BJ (cell line): Measurements from ENCODE around the gene OR51F1. TPM values are rescaled to one million over a fixed set of nuclear protein-coding genes. Genes with fewer than 3 reads are reported as not detected.

Experiments
- CTCF ChIA-PET: fragments of 350-600 bp; formaldehyde crosslinking; extraction: SDS; loops from one replicate; lab custom pipeline; 2021; ENCODE audit warnings: antibody characterized with exemption, inconsistent platforms; lab: Yijun Ruan, JAX
- POLR2A ChIA-PET: fragments of 300-600 bp; sonication (Branson Sonifier 250); formaldehyde crosslinking; extraction: SDS; loops from one replicate; lab custom pipeline; 2021; ENCODE audit warnings: antibody characterized with exemption; lab: Charles Lee
- DNase-seq: peaks from one replicate; pipeline ENCODE4 v3.0.0-alpha.2; 2011; ENCODE audit warnings: low read depth
- H3K27me3 ChIP-seq: 2 replicates; pipeline ENCODE4 v1.6.0; 2011; ENCODE audit warnings: low read length; ENCODE audit not compliant: control insufficient read depth, insufficient read depth
- H3K36me3 ChIP-seq: 2 replicates; pipeline ENCODE4 v1.5.1; 2011; ENCODE audit warnings: low read length; ENCODE audit not compliant: control insufficient read depth, insufficient read depth
- H3K4me3 ChIP-seq: 2 replicates; pipeline ENCODE4 v1.5.1; 2011; ENCODE audit warnings: low read depth, mild to moderate bottlenecking, control low read depth, low read length
- polyA plus RNA-seq: library from polyadenylated mRNA; depleted of rRNA; stranded (reverse); fragments of >200 nt; gene quantifications from 2 replicates; pipeline ENCODE4 v1.2.3, GENCODE V29; 2011
- TF ChIP-seq, protein P1 (sequence below): IDR thresholded peaks from 2 replicates; pipeline ENCODE4 v1.5.1; 2011; ENCODE audit warnings: low read depth, mild to moderate bottlenecking, control low read depth, inconsistent platforms, low read length, moderate library complexity; ENCODE audit not compliant: insufficient read depth

The OR51F1 gene
- polyA plus RNA-seq, 1 experiment, result not detected

DNA sequence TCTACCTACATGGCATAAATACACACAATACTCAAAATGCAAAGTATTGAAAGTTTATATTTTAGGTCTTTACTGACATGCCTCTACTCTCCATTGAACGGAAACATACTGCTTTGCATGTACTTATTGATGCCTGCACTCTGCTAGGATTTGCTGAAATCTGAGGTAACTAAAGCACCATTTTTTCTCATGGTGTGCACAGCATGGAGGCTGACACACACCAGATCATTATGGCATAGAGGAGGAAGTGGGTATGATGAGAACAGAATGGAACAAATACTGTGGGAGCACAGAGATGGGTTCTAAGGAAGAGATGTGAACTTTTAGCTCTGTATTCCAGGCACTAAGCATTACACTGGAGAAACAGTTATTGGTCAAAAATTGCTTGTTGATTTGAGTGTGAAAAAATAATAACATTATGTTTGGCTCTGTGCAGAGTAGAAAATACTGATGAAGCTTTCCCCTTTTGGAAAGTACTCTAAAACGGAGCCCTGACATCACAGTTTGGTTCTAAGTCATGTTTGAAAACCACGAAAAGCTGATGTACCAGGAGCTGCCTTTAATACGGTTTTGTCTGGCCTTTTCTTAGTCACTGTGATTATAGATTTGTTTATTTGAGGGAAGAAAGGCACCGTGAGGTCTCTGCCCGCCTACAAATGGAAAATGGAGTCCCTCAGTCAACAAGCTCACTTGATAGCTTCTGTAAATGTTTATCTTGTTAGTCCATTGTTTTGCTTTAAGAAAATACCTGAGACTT is 28.9 kb upstream of the OR51F1 start:
- TF ChIP-seq, protein P1, sequence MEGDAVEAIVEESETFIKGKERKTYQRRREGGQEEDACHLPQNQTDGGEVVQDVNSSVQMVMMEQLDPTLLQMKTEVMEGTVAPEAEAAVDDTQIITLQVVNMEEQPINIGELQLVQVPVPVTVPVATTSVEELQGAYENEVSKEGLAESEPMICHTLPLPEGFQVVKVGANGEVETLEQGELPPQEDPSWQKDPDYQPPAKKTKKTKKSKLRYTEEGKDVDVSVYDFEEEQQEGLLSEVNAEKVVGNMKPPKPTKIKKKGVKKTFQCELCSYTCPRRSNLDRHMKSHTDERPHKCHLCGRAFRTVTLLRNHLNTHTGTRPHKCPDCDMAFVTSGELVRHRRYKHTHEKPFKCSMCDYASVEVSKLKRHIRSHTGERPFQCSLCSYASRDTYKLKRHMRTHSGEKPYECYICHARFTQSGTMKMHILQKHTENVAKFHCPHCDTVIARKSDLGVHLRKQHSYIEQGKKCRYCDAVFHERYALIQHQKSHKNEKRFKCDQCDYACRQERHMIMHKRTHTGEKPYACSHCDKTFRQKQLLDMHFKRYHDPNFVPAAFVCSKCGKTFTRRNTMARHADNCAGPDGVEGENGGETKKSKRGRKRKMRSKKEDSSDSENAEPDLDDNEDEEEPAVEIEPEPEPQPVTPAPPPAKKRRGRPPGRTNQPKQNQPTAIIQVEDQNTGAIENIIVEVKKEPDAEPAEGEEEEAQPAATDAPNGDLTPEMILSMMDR, result no peak
- H3K36me3 ChIP-seq, result no peaks in the 10 kb centered on the region
- no peak overlapping the region for H3K4me3 ChIP-seq
- no peak for DNase-seq
- no peaks in the 10 kb centered on the region for H3K27me3 ChIP-seq
- CTCF ChIA-PET, result interaction anchor here (1.7 kb wide), 1 partner anchor 162 kb away, joined by 4 read pairs; the partner anchor contains the start of gene OR51D1
- POLR2A ChIA-PET, result no interaction called here

DNA sequence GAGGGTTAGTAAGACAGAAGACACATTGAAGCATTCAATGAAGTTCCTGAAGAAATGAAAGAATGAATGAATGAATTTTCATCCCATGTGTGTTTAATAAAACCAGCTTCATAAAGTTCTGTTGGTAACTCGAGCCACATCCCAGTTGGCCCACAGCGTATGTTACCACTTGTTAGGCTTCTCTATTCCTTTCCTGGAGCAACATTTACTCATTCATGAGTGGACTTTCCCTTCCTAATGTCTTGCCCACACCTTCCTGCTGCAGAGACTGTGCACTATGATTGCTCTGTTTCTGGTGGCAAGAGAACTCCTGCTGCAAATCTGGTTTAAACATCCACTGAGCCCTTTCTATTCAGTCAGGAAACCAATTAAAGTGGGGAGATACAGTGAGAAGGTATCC is 27.5 kb upstream of the OR51F1 start:
- Histone ChIP-seq H3K27me3 (no peaks in the 10 kb centered on the region), H3K4me3 (no peak overlapping the region), H3K36me3 (no peaks in the 10 kb centered on the region)
- DNase-seq, result no peak
- ChIA-PET POLR2A (no interaction called here), CTCF (no interaction called here)
- TF ChIP-seq, protein P1, result no peak

DNA sequence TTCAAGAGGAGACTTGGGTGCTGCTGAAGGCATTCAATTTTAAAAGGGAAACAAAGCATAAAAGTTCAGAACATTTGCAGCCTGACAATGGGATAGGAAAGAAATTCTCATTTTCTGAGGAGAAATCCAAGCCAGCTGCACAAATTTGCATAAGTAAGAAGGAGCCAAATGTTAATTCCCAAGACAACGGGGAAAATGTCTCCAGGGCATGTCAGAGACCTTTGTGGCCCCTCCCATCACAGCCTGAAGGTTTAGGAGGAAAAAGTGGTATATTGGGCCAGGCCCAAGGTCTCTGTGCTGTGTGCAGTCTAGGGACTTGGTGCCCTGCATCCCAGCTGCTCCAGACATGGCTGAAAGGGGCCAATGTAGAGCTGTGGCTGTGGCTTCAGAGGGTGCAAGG is 12.7 kb upstream of the OR51F1 start:
- H3K4me3 ChIP-seq, result no peak overlapping the region
- ChIA-PET POLR2A (no interaction called here), CTCF (no interaction called here)
- no peaks in the 10 kb centered on the region for H3K27me3 ChIP-seq
- no peak for DNase-seq
- no peaks in the 10 kb centered on the region for H3K36me3 ChIP-seq
- TF ChIP-seq, protein P1, result no peak

DNA sequence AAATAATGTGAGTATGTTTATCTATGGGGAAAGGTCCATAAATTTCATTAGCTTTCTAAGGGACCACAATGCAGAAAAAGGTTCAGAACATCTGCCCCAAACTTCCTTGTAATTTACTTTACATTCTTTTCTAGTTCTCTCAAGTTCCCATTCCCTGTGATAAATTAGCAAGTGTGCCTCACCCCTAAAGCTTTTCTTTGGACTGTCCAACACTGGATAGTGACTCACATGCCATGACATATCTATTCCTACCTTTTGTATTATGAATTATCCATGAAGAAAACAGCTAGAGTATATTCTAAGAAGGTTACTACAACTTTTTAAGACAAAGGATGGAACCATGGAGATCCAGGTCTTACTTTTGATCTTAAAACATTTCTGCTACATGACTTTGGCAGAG is 1.6 kb downstream of the OR51F1 start:
- H3K36me3 ChIP-seq, result no peaks in the 10 kb centered on the region
- no peak for DNase-seq
- ChIA-PET POLR2A (no interaction called here), CTCF (no interaction called here)
- no peaks in the 10 kb centered on the region for H3K27me3 ChIP-seq
- no peak overlapping the region for H3K4me3 ChIP-seq
- TF ChIP-seq, protein P1, result no peak

DNA sequence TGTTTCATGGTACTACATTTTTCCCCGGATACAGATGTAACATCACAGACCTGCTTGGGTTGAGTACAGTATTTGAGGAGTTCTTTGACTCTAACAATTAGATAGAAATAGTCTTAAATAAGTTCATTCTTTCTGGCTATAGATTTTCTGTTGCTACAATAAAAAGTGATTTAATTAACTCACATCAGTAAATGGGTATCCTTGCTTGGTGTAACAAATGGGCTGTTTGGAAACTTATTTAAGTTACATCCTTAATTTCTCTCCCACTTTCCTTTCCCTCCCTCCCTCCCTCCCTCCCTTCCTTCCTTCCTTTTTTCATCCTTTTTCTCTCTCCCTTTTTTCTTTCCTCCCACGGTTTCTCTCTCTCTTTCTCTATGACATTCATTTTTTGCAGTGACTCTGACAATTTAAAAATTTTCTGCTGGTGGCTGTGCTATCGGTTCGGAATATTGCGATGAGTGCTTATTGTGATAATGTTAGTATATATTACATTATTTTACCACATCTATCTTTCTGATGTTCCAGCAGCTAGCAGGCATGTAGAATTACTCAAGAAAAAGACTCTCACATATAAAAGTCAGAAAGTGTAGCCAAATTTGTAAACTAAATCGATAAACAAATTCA is 3.2 kb downstream of the OR51F1 start:
- POLR2A ChIA-PET, result no interaction called here
- Histone ChIP-seq H3K36me3 (no peaks in the 10 kb centered on the region), H3K4me3 (no peak overlapping the region), H3K27me3 (no peaks in the 10 kb centered on the region)
- TF ChIP-seq, protein P1, result no peak
- CTCF ChIA-PET, result no interaction called here
- DNase-seq, result no peak
